Sigmoid colon (tissue), 4 donors: ENCODE data around the gene ACAP1.
A peak's percentile ranks its signal among the peaks of the same experiment; 100 is the strongest.

Experiments
- CTCF ChIP-seq, 4 experiments: fragments of 450-650 bp in 3 of 4; fragments of 200-600 bp in 1 of 4; IDR thresholded peaks; one replicate each; pipeline ENCODE4 v1.5.1; 2016 to 2019; ENCODE audit warnings: antibody characterized with exemption in 4 of 4, mild to moderate bottlenecking in 3 of 4, moderate library complexity in 2 of 4
- POLR2AphosphoS5 ChIP-seq, 4 donors: sonication (generic); formaldehyde crosslinking; IDR thresholded peaks; one replicate each; pipeline ENCODE4 v1.6.1; 2017; ENCODE audit warnings: antibody characterized with exemption in 4 of 4

- peak; percentile 95 to 98 (median 96) for TF ChIP-seq POLR2AphosphoS5 (IDR thresholded peaks at IDR 0.05)
- peak in 3 of 4 experiments; percentile 10 to 56 (median 51) for TF ChIP-seq CTCF (IDR thresholded peaks at IDR 0.05)
Observed at GRCh38 chr17:7394452-7395191, 58.3 kb downstream of the ACAP1 start, which contains the start of gene PLSCR3.
